HG02943 (cell line): ENCODE measurements around the gene TCTN1.
A peak's percentile ranks its signal among the peaks of the same experiment; 100 is the strongest.
"Not testable (repeated sequence)": the region's sequence is repeated elsewhere in the genome, so short reads cannot be mapped to it uniquely, and the experiment has no call there.

Experiments used
- ATAC-seq: cut with Tn5 transposase; IDR thresholded peaks from one replicate; pipeline ENCODE4 v1.9.1; 2021; ENCODE audit warnings: mild to moderate bottlenecking, low read depth, moderate library complexity; ENCODE audit not compliant: unreplicated experiment

Gene TCTN1

GRCh38 chr12:110613771-110614684 lies at the start of gene TCTN1:
Gene TCTN1, plus strand, starts transcription at chr12:110614129. Its CDS starts 54 bp downstream, at chr12:110614183.
- ATAC-seq = peak; percentile 89

- ATAC-seq = no peak
Measured at GRCh38 chr12:110564471-110564991, 49.4 kb upstream of the TCTN1 start.

GRCh38 chr12:110565894-110566871 lies 47.7 kb upstream of the TCTN1 start:
- no peak for ATAC-seq

GRCh38 chr12:110566993-110567392 lies 46.9 kb upstream of the TCTN1 start:
- no peak for ATAC-seq

GRCh38 chr12:110568752-110569151 lies 45.2 kb upstream of the TCTN1 start:
- no peak for ATAC-seq

- ATAC-seq = not testable (repeated sequence)
Measured at GRCh38 chr12:110569838-110570237, 44.1 kb upstream of the TCTN1 start.

GRCh38 chr12:110570798-110571197 lies 43.1 kb upstream of the TCTN1 start:
- not testable (repeated sequence) for ATAC-seq

GRCh38 chr12:110574044-110574443 lies 39.9 kb upstream of the TCTN1 start:
- ATAC-seq = no peak

GRCh38 chr12:110574717-110575230 lies 39.2 kb upstream of the TCTN1 start:
- not testable (repeated sequence) for ATAC-seq

- ATAC-seq = no peak
Measured at GRCh38 chr12:110575326-110575725, 38.6 kb upstream of the TCTN1 start.

GRCh38 chr12:110576504-110576903 lies 37.4 kb upstream of the TCTN1 start:
- no peak for ATAC-seq

- no peak for ATAC-seq
Measured at GRCh38 chr12:110577864-110578693, 35.9 kb upstream of the TCTN1 start.

- no peak for ATAC-seq
Measured at GRCh38 chr12:110578694-110579534, 35.0 kb upstream of the TCTN1 start.

GRCh38 chr12:110579535-110580253 lies 34.2 kb upstream of the TCTN1 start:
- no peak for ATAC-seq

GRCh38 chr12:110581931-110582275 lies 32.0 kb upstream of the TCTN1 start:
- ATAC-seq = no peak

GRCh38 chr12:110582276-110583136 lies 31.4 kb upstream of the TCTN1 start:
- ATAC-seq = peak; percentile 44
